Mesendoderm (in vitro differentiated cells): ENCODE measurements around the gene NUTM2F.
"Not testable (repeated sequence)": the region's sequence is repeated elsewhere in the genome, so short reads cannot be mapped to it uniquely, and the experiment has no call there.

Experiments used
- DNase-seq: peaks from one replicate; pipeline ENCODE4 v3.0.0; 2013
- H2AK5ac ChIP-seq: 2 replicates; pipeline ENCODE4 v1.6.1; 2013; ENCODE audit warnings: low read length, inconsistent platforms
- H2BK120ac ChIP-seq: 2 replicates; pipeline ENCODE4 v1.6.1; 2013; ENCODE audit warnings: low read depth, mild to moderate bottlenecking, low read length, moderate library complexity, mixed read lengths
- H2BK15ac ChIP-seq: replicated peaks from 2 replicates; pipeline ENCODE4 v1.6.1; 2013; ENCODE audit warnings: low read depth, mild to moderate bottlenecking, moderate library complexity
- H2BK5ac ChIP-seq: 2 replicates; pipeline ENCODE4 v1.6.1; 2013; ENCODE audit warnings: low read length, inconsistent platforms
- H3K18ac ChIP-seq: 2 replicates; pipeline ENCODE4 v1.6.1; 2013; ENCODE audit warnings: mild to moderate bottlenecking, low read length, mixed read lengths
- H3K23ac ChIP-seq: one replicate; pipeline ENCODE4 v1.6.1; 2013; ENCODE audit warnings: low read length
- H3K27ac ChIP-seq: 2 replicates; pipeline ENCODE4 v1.5.1; 2013; ENCODE audit warnings: low read depth, mild to moderate bottlenecking, inconsistent platforms, low read length, moderate library complexity
- H3K27me3 ChIP-seq: 2 replicates; pipeline ENCODE4 v1.6.1; 2013; ENCODE audit warnings: low read length, control low read depth, mild to moderate bottlenecking, inconsistent platforms; ENCODE audit not compliant: insufficient read depth, poor library complexity
- H3K36me3 ChIP-seq: 2 replicates; pipeline ENCODE4 v1.6.1; 2013; ENCODE audit warnings: low read length, inconsistent platforms; ENCODE audit not compliant: control insufficient read depth, insufficient read depth
- H3K4ac ChIP-seq: one replicate; pipeline ENCODE4 v1.6.1; 2013; ENCODE audit warnings: low read depth, mild to moderate bottlenecking, low read length, moderate library complexity
- H3K4me1 ChIP-seq: 2 replicates; pipeline ENCODE4 v1.6.1; 2013; ENCODE audit warnings: low read depth, low read length, inconsistent platforms; ENCODE audit not compliant: control insufficient read depth
- H3K4me2 ChIP-seq: 2 replicates; pipeline ENCODE4 v1.6.1; 2013; ENCODE audit warnings: low read length
- H3K4me3 ChIP-seq: 2 replicates; pipeline ENCODE4 v1.5.1; 2013; ENCODE audit warnings: mild to moderate bottlenecking, low read length
- H3K56ac ChIP-seq: one replicate; pipeline ENCODE4 v1.6.1; 2013; ENCODE audit warnings: low read length
- H3K79me1 ChIP-seq: 2 replicates; pipeline ENCODE4 v1.6.1; 2013; ENCODE audit warnings: low read length, inconsistent platforms
- H3K79me2 ChIP-seq: 2 replicates; pipeline ENCODE4 v1.6.1; 2013; ENCODE audit warnings: mild to moderate bottlenecking, low read length; ENCODE audit not compliant: control insufficient read depth, insufficient read depth
- H3K9ac ChIP-seq: 2 replicates; pipeline ENCODE4 v1.6.1; 2013; ENCODE audit warnings: low read length, inconsistent platforms
- H4K5ac ChIP-seq: one replicate; pipeline ENCODE4 v1.6.1; 2013; ENCODE audit warnings: low read length
- H4K8ac ChIP-seq: one replicate; pipeline ENCODE4 v1.6.1; 2013; ENCODE audit warnings: low read depth, mild to moderate bottlenecking, control low read depth, low read length, moderate library complexity
- WGBS: extraction: QIAGEN DNeasy Blood & Tissue Kit; methylation state at CpG from one replicate; pipeline ENCODE4 v1.1.7; 2013; ENCODE audit warnings: low lambda C conversion rate, missing lambda C conversion rate; ENCODE audit not compliant: insufficient coverage; ENCODE audit errors: extremely low coverage; 5-methylcytosine and 5-hydroxymethylcytosine counted together

NUTM2F gene

GRCh38 chr9:94364093-94364614 lies 35.7 kb upstream of the NUTM2F start:
- not testable (repeated sequence) for H3K4me2 ChIP-seq, H3K27ac ChIP-seq, H3K23ac ChIP-seq, H3K79me2 ChIP-seq, H3K27me3 ChIP-seq, H3K79me1 ChIP-seq, H3K4ac ChIP-seq, H3K18ac ChIP-seq, H4K5ac ChIP-seq, H3K56ac ChIP-seq, H2AK5ac ChIP-seq, H2BK15ac ChIP-seq, H2BK5ac ChIP-seq, H3K36me3 ChIP-seq, H2BK120ac ChIP-seq, DNase-seq, H3K4me3 ChIP-seq, H3K9ac ChIP-seq, H3K4me1 ChIP-seq, H4K8ac ChIP-seq
- WGBS, result no CpG with 5 or more reads among the region's 2 CpGs

GRCh38 chr9:94357158-94357557 lies 28.7 kb upstream of the NUTM2F start:
- not testable (repeated sequence) for H3K9ac ChIP-seq, H3K23ac ChIP-seq, H2BK120ac ChIP-seq, H3K4me3 ChIP-seq, DNase-seq, H3K79me2 ChIP-seq, H3K4me2 ChIP-seq, H3K79me1 ChIP-seq, H3K18ac ChIP-seq, H4K5ac ChIP-seq, H3K4me1 ChIP-seq, H3K4ac ChIP-seq, H2BK15ac ChIP-seq, H4K8ac ChIP-seq, H2BK5ac ChIP-seq, H3K36me3 ChIP-seq, H3K27me3 ChIP-seq, H3K56ac ChIP-seq, H3K27ac ChIP-seq, H2AK5ac ChIP-seq
- WGBS, result no CpG with 5 or more reads among the region's 1 CpG

DNA sequence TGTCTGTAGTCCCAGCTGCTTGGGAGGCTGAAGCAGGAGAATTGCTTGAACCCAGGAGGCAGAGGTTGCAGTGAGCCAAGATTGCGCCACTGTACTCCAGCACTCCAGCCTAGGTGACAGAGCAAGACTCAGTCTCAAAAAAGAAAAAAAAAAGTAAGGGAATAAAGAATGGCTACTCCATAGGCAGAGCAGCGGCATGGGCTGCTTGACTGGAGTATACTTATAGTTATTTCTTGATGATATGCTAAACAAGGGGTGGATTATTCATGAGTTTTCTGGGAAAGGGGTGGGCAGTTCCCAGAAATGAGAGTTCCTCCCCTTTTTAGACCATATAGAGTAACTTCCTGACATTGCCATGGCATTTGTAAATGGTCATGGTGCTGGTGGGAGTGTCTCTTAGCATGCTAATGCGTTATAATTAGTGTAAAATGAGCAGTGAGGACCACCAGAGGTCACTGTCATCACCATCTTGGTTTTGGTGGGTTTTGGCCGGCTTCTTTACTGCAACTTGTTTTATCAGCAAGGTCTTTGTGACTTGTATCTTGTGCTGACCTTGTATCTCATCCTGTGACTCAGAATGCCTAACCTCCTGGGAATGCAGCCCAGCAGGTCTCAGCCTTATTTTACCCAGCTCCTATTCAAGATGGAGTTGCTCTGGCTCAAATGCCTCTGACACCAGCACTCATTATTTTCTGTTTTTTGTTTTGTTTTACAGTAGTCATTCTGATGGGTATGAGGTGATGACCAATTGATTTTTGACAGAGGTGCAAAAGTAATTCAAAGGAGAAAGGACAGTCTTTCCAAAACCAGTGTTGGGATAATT lies 23.7 kb upstream of the NUTM2F start:
- WGBS, result no CpG with 5 or more reads among the region's 4 CpGs

GRCh38 chr9:94348754-94349153 lies 20.3 kb upstream of the NUTM2F start:
- DNase-seq, H3K18ac ChIP-seq, H3K27me3 ChIP-seq, H4K5ac ChIP-seq, H2BK120ac ChIP-seq, H3K4ac ChIP-seq, H3K4me3 ChIP-seq, H3K4me2 ChIP-seq, H3K27ac ChIP-seq, H2BK5ac ChIP-seq, H3K23ac ChIP-seq, H3K4me1 ChIP-seq, H2AK5ac ChIP-seq, H3K36me3 ChIP-seq, H2BK15ac ChIP-seq, H4K8ac ChIP-seq, H3K56ac ChIP-seq, H3K79me2 ChIP-seq, H3K79me1 ChIP-seq, H3K9ac ChIP-seq: not testable (repeated sequence)
- WGBS, result no CpG with 5 or more reads among the region's 3 CpGs

More for the DNA sequence above, 23.7 kb upstream of the NUTM2F start:
- not testable (repeated sequence) for DNase-seq, H3K27me3 ChIP-seq, H2BK5ac ChIP-seq, H3K4ac ChIP-seq, H2AK5ac ChIP-seq, H4K5ac ChIP-seq, H3K18ac ChIP-seq, H2BK15ac ChIP-seq, H3K9ac ChIP-seq, H2BK120ac ChIP-seq, H3K27ac ChIP-seq, H4K8ac ChIP-seq, H3K23ac ChIP-seq, H3K79me1 ChIP-seq, H3K79me2 ChIP-seq, H3K4me1 ChIP-seq, H3K36me3 ChIP-seq, H3K56ac ChIP-seq, H3K4me3 ChIP-seq, H3K4me2 ChIP-seq

GRCh38 chr9:94347451-94347850 lies 19.0 kb upstream of the NUTM2F start:
- not testable (repeated sequence) for H3K27ac ChIP-seq, H4K5ac ChIP-seq, H3K9ac ChIP-seq, H2AK5ac ChIP-seq, H3K79me2 ChIP-seq, H3K36me3 ChIP-seq, H3K23ac ChIP-seq, H3K27me3 ChIP-seq, H3K4me1 ChIP-seq, H3K56ac ChIP-seq, H3K4ac ChIP-seq, H3K18ac ChIP-seq, H3K4me2 ChIP-seq, H2BK15ac ChIP-seq, H2BK120ac ChIP-seq, H3K4me3 ChIP-seq, H2BK5ac ChIP-seq, H3K79me1 ChIP-seq, H4K8ac ChIP-seq, DNase-seq
- no CpG with 5 or more reads among the region's 16 CpGs for WGBS

GRCh38 chr9:94341703-94342102 lies 13.3 kb upstream of the NUTM2F start:
- H4K5ac ChIP-seq, H3K18ac ChIP-seq, H3K4me2 ChIP-seq, H3K23ac ChIP-seq, H3K56ac ChIP-seq, DNase-seq, H2BK15ac ChIP-seq, H3K27me3 ChIP-seq, H3K79me1 ChIP-seq, H4K8ac ChIP-seq, H3K9ac ChIP-seq, H2AK5ac ChIP-seq, H3K36me3 ChIP-seq, H3K27ac ChIP-seq, H3K79me2 ChIP-seq, H2BK120ac ChIP-seq, H3K4ac ChIP-seq, H3K4me3 ChIP-seq, H2BK5ac ChIP-seq, H3K4me1 ChIP-seq: not testable (repeated sequence)
- WGBS, result no CpG with 5 or more reads among the region's 2 CpGs
